Activated CD8-positive, alpha-beta T cell treated with anti-CD3 and anti-CD28 coated beads for 36 hours (primary cell): ENCODE measurements around the gene MTTP. TPM values are rescaled to one million over a fixed set of nuclear protein-coding genes. Genes with fewer than 3 reads are reported as not detected.

Experiments
- ATAC-seq: fragments of 200-7000 bp; cut with Tn5 transposase; one replicate; pipeline ENCODE4 v1.10.0; 2021; ENCODE audit warnings: mild to moderate bottlenecking, moderate library complexity
- CTCF ChIA-PET: fragments of 350-600 bp; sonication (Branson Sonifier 250); formaldehyde crosslinking; loops from one replicate; lab custom pipeline; 2021; ENCODE audit warnings: antibody characterized with exemption; lab: Charles Lee
- POLR2A ChIA-PET: fragments of 350-600 bp; sonication (Branson Sonifier 250); formaldehyde crosslinking; loops from one replicate; lab custom pipeline; 2021; ENCODE audit warnings: antibody characterized with exemption; lab: Charles Lee
- DNase-seq: peaks from one replicate; pipeline ENCODE4 v3.0.0-alpha.2; 2020
- H3K27ac Mint-ChIP-seq: one replicate; pipeline ENCODE4 v1.8.0; 2021; ENCODE audit warnings: mild to moderate bottlenecking, mixed read lengths
- H3K27me3 Mint-ChIP-seq: one replicate; pipeline ENCODE4 v1.8.0; 2021; ENCODE audit warnings: mixed read lengths
- H3K36me3 Mint-ChIP-seq: one replicate; pipeline ENCODE4 v1.8.0; 2021; ENCODE audit warnings: low read depth, mixed read lengths
- H3K4me1 Mint-ChIP-seq: one replicate; pipeline ENCODE4 v1.8.0; 2021; ENCODE audit warnings: low read depth, mixed read lengths
- H3K4me3 Mint-ChIP-seq: one replicate; pipeline ENCODE4 v1.8.0; 2021; ENCODE audit warnings: mild to moderate bottlenecking, moderate library complexity, mixed read lengths
- H3K9me3 Mint-ChIP-seq: one replicate; pipeline ENCODE4 v1.8.0; 2021; ENCODE audit warnings: mixed read lengths
- intact Hi-C: fragments of 100-400 bp; cut with micrococcal nuclease; formaldehyde crosslinking; loops from one replicate; pipeline ENCODE4 v1.10.0; 2022
- total RNA-seq, 2 experiments: library from RNA; stranded (reverse); gene quantifications; one replicate each; pipeline ENCODE4 v1.2.3, GENCODE V29; 2021
- TF ChIP-seq, protein P1 (sequence below): fragments of 200-600 bp; IDR thresholded peaks from one replicate; pipeline ENCODE4 v1.8.0; 2022; ENCODE audit warnings: antibody characterized with exemption, mild to moderate bottlenecking

MTTP gene
- total RNA-seq, 2 experiments from 2014 or later, result 0.45 to 0.59 TPM

DNA sequence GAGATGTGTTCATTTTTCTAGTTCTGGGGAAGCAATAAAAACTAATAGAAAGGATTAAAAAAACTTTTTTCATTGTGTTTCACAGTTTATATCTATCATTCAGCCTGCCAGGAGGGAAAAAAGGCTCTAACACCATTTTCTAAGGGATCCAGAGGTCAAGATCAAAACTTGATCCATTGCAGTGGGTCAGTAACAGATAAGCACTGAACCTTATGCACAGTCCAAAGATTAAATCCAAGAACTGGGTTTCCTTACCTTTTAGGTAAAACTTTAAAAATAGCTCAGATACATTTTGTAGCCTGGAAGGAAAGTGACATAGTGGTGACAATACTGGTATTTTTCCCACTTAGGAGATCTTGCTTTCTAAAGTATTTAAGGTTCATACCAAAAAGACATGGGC lies 12.7 kb downstream of the MTTP start:
- ChIA-PET CTCF (no interaction called here), POLR2A (no interaction called here)
- no peaks in the 10 kb centered on the region for H3K36me3 Mint-ChIP-seq
- ATAC-seq, result no peak
- no peak overlapping the region for H3K4me3 Mint-ChIP-seq
- H3K27ac Mint-ChIP-seq, result no peak overlapping the region
- TF ChIP-seq, protein P1, sequence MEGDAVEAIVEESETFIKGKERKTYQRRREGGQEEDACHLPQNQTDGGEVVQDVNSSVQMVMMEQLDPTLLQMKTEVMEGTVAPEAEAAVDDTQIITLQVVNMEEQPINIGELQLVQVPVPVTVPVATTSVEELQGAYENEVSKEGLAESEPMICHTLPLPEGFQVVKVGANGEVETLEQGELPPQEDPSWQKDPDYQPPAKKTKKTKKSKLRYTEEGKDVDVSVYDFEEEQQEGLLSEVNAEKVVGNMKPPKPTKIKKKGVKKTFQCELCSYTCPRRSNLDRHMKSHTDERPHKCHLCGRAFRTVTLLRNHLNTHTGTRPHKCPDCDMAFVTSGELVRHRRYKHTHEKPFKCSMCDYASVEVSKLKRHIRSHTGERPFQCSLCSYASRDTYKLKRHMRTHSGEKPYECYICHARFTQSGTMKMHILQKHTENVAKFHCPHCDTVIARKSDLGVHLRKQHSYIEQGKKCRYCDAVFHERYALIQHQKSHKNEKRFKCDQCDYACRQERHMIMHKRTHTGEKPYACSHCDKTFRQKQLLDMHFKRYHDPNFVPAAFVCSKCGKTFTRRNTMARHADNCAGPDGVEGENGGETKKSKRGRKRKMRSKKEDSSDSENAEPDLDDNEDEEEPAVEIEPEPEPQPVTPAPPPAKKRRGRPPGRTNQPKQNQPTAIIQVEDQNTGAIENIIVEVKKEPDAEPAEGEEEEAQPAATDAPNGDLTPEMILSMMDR, result no peak
- H3K4me1 Mint-ChIP-seq, result no peaks in the 10 kb centered on the region
- H3K9me3 Mint-ChIP-seq, result no peaks in the 10 kb centered on the region
- intact Hi-C loops, result no loop called here
- peaks cover 6% of the 10 kb centered on the region for H3K27me3 Mint-ChIP-seq
- DNase-seq, result no peak

DNA sequence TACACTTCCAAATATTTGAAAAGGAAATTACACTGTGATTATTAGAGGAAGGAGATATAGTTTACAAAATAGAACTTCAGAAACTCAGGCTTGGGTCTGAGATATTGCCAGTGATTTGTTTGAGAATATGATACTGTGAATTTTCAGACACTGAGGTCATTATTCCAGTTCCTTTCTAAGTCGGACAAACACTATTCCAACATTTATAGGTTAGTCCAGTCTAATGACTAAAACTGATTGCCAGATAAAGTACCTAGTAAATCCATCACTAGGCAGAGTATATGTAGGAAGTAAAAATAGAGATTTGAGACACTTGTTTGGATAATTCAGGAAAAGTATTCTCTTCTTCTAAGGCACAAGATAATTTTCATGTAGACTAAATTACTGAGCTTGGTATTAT lies 13.2 kb downstream of the MTTP start:
- DNase-seq, result no peak
- H3K4me3 Mint-ChIP-seq, result no peak overlapping the region
- ChIA-PET POLR2A (no interaction called here), CTCF (no interaction called here)
- no peaks in the 10 kb centered on the region for H3K4me1 Mint-ChIP-seq
- no peaks in the 10 kb centered on the region for H3K36me3 Mint-ChIP-seq
- no peak for ATAC-seq
- TF ChIP-seq, protein P1, result no peak
- peaks cover 3% of the 10 kb centered on the region for H3K27me3 Mint-ChIP-seq
- H3K9me3 Mint-ChIP-seq, result no peaks in the 10 kb centered on the region
- H3K27ac Mint-ChIP-seq, result no peak overlapping the region
- intact Hi-C loops, result no loop called here

- H3K9me3 Mint-ChIP-seq, result no peaks in the 10 kb centered on the region
- POLR2A ChIA-PET, result no interaction called here
These were observed 17.1 kb downstream of the MTTP start for GRCh38 chr4:99591757-99592156.

DNA sequence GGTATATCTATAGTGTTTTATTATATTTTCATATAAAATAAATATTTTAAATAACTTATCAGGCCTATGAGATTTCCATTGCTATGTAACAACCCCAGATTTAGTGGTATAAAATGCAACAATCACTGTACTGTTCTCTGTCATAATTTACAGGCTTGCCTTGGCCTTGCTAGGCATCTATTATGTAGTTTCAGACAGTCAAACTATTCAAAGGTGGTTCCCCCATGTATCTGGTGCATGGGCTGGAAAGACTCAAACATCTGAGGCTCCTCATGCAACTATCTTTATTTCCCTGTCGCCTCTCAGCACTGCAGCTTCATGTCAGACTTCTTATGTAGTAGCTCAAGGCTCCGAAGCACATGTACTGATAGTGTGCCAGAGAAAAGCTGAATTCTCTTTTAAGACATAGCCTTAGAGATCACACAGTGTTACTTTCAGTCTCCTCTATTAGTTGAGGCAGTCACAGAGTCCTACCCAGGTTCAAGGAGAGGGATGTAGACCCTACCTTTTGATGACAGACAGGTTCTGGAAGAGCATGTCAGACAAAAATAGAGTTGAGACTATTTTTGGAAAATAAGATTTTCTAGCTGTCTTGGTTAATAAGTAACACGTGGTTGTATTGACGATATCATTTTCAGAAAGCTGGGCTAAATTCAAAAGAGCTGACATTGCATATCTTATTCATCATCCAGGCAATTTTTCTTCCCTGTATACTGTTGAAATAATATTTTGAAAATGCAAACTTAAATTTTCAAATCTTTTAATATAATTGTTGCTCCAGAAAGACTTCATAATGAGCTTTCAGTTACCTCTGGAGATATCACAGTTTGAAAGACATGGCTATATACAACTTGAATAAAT lies 19.4 kb downstream of the MTTP start:
- ChIA-PET POLR2A (interaction anchor here (0.7 kb wide), 1 partner anchor 290 kb away, joined by 4 read pairs; no protein-coding TSS in a partner anchor), CTCF (no interaction called here)
- Mint-ChIP-seq H3K4me1 (no peaks in the 10 kb centered on the region), H3K36me3 (no peaks in the 10 kb centered on the region), H3K9me3 (no peaks in the 10 kb centered on the region), H3K4me3 (no peak overlapping the region), H3K27ac (no peak overlapping the region), H3K27me3 (peaks cover 1% of the 10 kb centered on the region)
- TF ChIP-seq, protein P1, result no peak
- ATAC-seq, result no peak
- no peak for DNase-seq
- intact Hi-C loops, result no loop called here

More at GRCh38 chr4:99591757-99592156, 17.1 kb downstream of the MTTP start:
- intact Hi-C loops, result no loop called here
- H3K27ac Mint-ChIP-seq, result no peak overlapping the region
- no peak for ATAC-seq
- H3K27me3 Mint-ChIP-seq, result peaks cover 1% of the 10 kb centered on the region
- TF ChIP-seq, protein P1, result no peak
- DNase-seq, result no peak
- H3K4me1 Mint-ChIP-seq, result no peaks in the 10 kb centered on the region
- H3K36me3 Mint-ChIP-seq, result no peaks in the 10 kb centered on the region
- CTCF ChIA-PET, result interaction anchor here (0.6 kb wide), 1 partner anchor 254 kb away, joined by 4 read pairs; no protein-coding TSS in a partner anchor
- no peak overlapping the region for H3K4me3 Mint-ChIP-seq

GRCh38 chr4:99594818-99595217 lies 20.2 kb downstream of the MTTP start:
- Mint-ChIP-seq H3K27ac (no peak overlapping the region), H3K4me1 (no peaks in the 10 kb centered on the region), H3K36me3 (no peaks in the 10 kb centered on the region), H3K27me3 (peaks cover 1% of the 10 kb centered on the region), H3K4me3 (no peak overlapping the region), H3K9me3 (no peaks in the 10 kb centered on the region)
- intact Hi-C loops, result no loop called here
- DNase-seq (no peak), ATAC-seq (no peak)
- TF ChIP-seq, protein P1, result no peak
- ChIA-PET POLR2A (interaction anchor here (0.7 kb wide), 1 partner anchor 290 kb away, joined by 4 read pairs; no protein-coding TSS in a partner anchor), CTCF (no interaction called here)
